ENCODE data around the gene NR2C2.

DNA sequence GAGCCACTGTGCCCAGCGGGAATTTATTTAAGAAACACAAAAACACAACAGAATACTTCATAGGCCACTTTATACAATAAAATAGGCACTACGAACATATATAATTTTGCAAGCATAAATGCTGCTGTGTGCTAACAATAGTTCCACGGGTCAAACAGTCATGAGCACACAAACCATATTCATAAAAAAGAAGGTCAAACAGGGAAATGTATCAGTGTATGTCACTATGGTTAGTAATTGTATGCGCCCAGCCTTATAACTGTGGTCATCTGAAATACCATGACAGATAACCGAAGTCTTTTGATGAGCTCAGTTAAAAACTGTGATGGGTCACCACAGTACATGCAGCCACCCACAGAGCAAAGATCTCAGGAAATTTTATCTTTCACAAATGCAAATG is 38.1 kb upstream of the NR2C2 start:
- TF ChIP-seq, protein P1, sequence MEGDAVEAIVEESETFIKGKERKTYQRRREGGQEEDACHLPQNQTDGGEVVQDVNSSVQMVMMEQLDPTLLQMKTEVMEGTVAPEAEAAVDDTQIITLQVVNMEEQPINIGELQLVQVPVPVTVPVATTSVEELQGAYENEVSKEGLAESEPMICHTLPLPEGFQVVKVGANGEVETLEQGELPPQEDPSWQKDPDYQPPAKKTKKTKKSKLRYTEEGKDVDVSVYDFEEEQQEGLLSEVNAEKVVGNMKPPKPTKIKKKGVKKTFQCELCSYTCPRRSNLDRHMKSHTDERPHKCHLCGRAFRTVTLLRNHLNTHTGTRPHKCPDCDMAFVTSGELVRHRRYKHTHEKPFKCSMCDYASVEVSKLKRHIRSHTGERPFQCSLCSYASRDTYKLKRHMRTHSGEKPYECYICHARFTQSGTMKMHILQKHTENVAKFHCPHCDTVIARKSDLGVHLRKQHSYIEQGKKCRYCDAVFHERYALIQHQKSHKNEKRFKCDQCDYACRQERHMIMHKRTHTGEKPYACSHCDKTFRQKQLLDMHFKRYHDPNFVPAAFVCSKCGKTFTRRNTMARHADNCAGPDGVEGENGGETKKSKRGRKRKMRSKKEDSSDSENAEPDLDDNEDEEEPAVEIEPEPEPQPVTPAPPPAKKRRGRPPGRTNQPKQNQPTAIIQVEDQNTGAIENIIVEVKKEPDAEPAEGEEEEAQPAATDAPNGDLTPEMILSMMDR (IDR thresholded peaks at IDR 0.05) = no peak
- TF ChIP-seq EP300 (IDR thresholded peaks at IDR 0.05; ENCODE audit: low read depth) = no peak

Measured in transverse colon (tissue), 3 donors.